Sigmoid colon (tissue), 4 donors: ENCODE measurements around the gene SDC4.

Source experiments
- CTCF ChIP-seq, 4 experiments: fragments of 450-650 bp in 3 of 4; fragments of 200-600 bp in 1 of 4; IDR thresholded peaks; one replicate each; pipeline ENCODE4 v1.5.1; 2016 to 2019; ENCODE audit warnings: antibody characterized with exemption in 4 of 4, mild to moderate bottlenecking in 3 of 4, moderate library complexity in 2 of 4
- EP300 ChIP-seq, 4 donors: sonication (generic); formaldehyde crosslinking; IDR thresholded peaks; one replicate each; pipeline ENCODE4 v1.6.1; 2017; ENCODE audit warnings: antibody characterized with exemption in 4 of 4

GRCh38 chr20:45343532-45344167 lies 4.6 kb downstream of the SDC4 start:
- TF ChIP-seq CTCF (IDR thresholded peaks at IDR 0.05) (no peak), EP300 (IDR thresholded peaks at IDR 0.05) (no peak)
